ENCODE measurements around the gene DCTPP1.
A peak's percentile ranks its signal among the peaks of the same experiment; 100 is the strongest.

Gene DCTPP1

GRCh38 chr16:30446203-30446595 is 16.4 kb upstream of the DCTPP1 start:
- no peak overlapping the region for H3K9ac ChIP-seq (ENCODE audit: low read length)
- H3K27ac ChIP-seq (ENCODE audit: low read depth, low read length): no peak overlapping the region
- no peaks in the 10 kb centered on the region for H3K27me3 ChIP-seq (ENCODE audit: control insufficient read depth, insufficient read depth, low read length)
- peaks cover 7% of the 10 kb centered on the region; the same call in 1 of the 2 replicates for H3K9me3 ChIP-seq (ENCODE audit: control insufficient read depth, insufficient read depth, low read depth, low read length)
- peak overlapping the region; percentile 68 for H3K4me3 ChIP-seq (ENCODE audit: low read depth, low read length)
- peaks cover 14% of the 10 kb centered on the region for H3K36me3 ChIP-seq (ENCODE audit: control insufficient read depth, insufficient read depth, low read length)
- peaks cover 14% of the 10 kb centered on the region for H3K4me1 ChIP-seq (ENCODE audit: control insufficient read depth, insufficient read depth, low read length)

- H3K9me3 ChIP-seq (ENCODE audit: control insufficient read depth, insufficient read depth, low read depth, low read length): peaks cover 7% of the 10 kb centered on the region; the same call in 1 of the 2 replicates
- H3K27me3 ChIP-seq (ENCODE audit: control insufficient read depth, insufficient read depth, low read length): no peaks in the 10 kb centered on the region
- H3K9ac ChIP-seq (ENCODE audit: low read length): peak within 1 kb of the TSS; percentile 83
- peaks cover 14% of the 10 kb centered on the region for H3K4me1 ChIP-seq (ENCODE audit: control insufficient read depth, insufficient read depth, low read length)
- peak within 1 kb of the TSS; percentile 86 for H3K27ac ChIP-seq (ENCODE audit: low read depth, low read length)
- H3K4me3 ChIP-seq (ENCODE audit: low read depth, low read length): peak within 1 kb of the TSS; percentile 68
- peaks cover 14% of the 10 kb centered on the region for H3K36me3 ChIP-seq (ENCODE audit: control insufficient read depth, insufficient read depth, low read length)
Observed at GRCh38 chr16:30445408-30446202, 15.8 kb upstream of the DCTPP1 start, which contains the start of gene SEPHS2. TSS of gene SEPHS2 (minus strand) at chr16:30445874. CDS start at chr16:30445727, 147 bp downstream.

DNA sequence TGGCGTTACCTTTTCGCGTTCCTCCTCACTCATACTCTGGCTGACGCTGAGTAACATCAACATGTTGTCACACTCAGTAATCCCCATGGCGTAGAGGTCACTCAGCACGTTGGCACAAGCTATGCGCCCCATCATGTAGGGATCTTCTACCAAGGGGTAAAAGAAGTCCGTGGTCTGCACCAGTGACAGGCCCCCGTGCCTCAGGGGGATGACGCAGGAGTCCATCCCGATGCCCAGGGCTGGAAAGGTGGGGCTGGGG is 15.2 kb upstream of the DCTPP1 start:
- Histone ChIP-seq H3K4me3 (ENCODE audit: low read depth, low read length) (peak overlapping the region; percentile 68), H3K9me3 (ENCODE audit: control insufficient read depth, insufficient read depth, low read depth, low read length) (peaks cover 7% of the 10 kb centered on the region; the same call in 1 of the 2 replicates), H3K27ac (ENCODE audit: low read depth, low read length) (peak overlapping the region; percentile 86; the same call in 1 of the 2 replicates), H3K4me1 (ENCODE audit: control insufficient read depth, insufficient read depth, low read length) (peaks cover 14% of the 10 kb centered on the region), H3K9ac (ENCODE audit: low read length) (peak overlapping the region; percentile 83), H3K36me3 (ENCODE audit: control insufficient read depth, insufficient read depth, low read length) (peaks cover 14% of the 10 kb centered on the region), H3K27me3 (ENCODE audit: control insufficient read depth, insufficient read depth, low read length) (no peaks in the 10 kb centered on the region)

GRCh38 chr16:30444231-30445148 is 14.7 kb upstream of the DCTPP1 start:
- no peak overlapping the region; the same call in 1 of the 2 replicates for H3K27ac ChIP-seq (ENCODE audit: low read depth, low read length)
- peaks cover 14% of the 10 kb centered on the region for H3K4me1 ChIP-seq (ENCODE audit: control insufficient read depth, insufficient read depth, low read length)
- H3K36me3 ChIP-seq (ENCODE audit: control insufficient read depth, insufficient read depth, low read length): peaks cover 14% of the 10 kb centered on the region
- peaks cover 7% of the 10 kb centered on the region; the same call in 1 of the 2 replicates for H3K9me3 ChIP-seq (ENCODE audit: control insufficient read depth, insufficient read depth, low read depth, low read length)
- no peaks in the 10 kb centered on the region for H3K27me3 ChIP-seq (ENCODE audit: control insufficient read depth, insufficient read depth, low read length)
- peak overlapping the region; percentile 83 for H3K9ac ChIP-seq (ENCODE audit: low read length)
- H3K4me3 ChIP-seq (ENCODE audit: low read depth, low read length): peak overlapping the region; percentile 68

DNA sequence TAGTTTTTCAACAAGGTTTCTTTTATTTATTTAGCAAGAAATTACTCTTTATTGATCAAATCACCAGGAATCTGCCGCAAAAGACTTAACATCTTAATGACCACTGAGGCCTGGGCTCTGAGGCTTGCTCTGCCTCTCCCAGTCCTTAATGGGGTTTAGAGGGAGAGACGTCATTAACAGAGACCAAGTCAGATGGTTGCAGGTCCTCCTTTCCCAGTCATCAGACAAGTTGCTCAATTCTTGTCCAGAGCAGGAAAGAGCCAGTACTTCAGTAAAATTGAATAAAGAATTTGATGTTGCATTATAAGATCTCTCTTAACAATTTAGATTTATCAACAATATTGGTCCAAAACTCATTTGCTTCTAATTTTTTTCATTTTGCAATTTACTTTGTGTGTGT is 13.8 kb upstream of the DCTPP1 start:
- Histone ChIP-seq H3K9ac (ENCODE audit: low read length) (no peak overlapping the region), H3K4me1 (ENCODE audit: control insufficient read depth, insufficient read depth, low read length) (peaks cover 14% of the 10 kb centered on the region), H3K9me3 (ENCODE audit: control insufficient read depth, insufficient read depth, low read depth, low read length) (peaks cover 7% of the 10 kb centered on the region; the same call in 1 of the 2 replicates), H3K27ac (ENCODE audit: low read depth, low read length) (no peak overlapping the region), H3K27me3 (ENCODE audit: control insufficient read depth, insufficient read depth, low read length) (no peaks in the 10 kb centered on the region), H3K4me3 (ENCODE audit: low read depth, low read length) (no peak overlapping the region), H3K36me3 (ENCODE audit: control insufficient read depth, insufficient read depth, low read length) (peaks cover 14% of the 10 kb centered on the region)

GRCh38 chr16:30439720-30440348 is 10.0 kb upstream of the DCTPP1 start:
- Histone ChIP-seq H3K9ac (ENCODE audit: low read length) (no peak overlapping the region), H3K27ac (ENCODE audit: low read depth, low read length) (no peak overlapping the region), H3K27me3 (ENCODE audit: control insufficient read depth, insufficient read depth, low read length) (no peaks in the 10 kb centered on the region), H3K9me3 (ENCODE audit: control insufficient read depth, insufficient read depth, low read depth, low read length) (peaks cover 5% of the 10 kb centered on the region; the same call in 1 of the 2 replicates), H3K4me3 (ENCODE audit: low read depth, low read length) (no peak overlapping the region), H3K4me1 (ENCODE audit: control insufficient read depth, insufficient read depth, low read length) (peaks cover 7% of the 10 kb centered on the region), H3K36me3 (ENCODE audit: control insufficient read depth, insufficient read depth, low read length) (peaks cover 12% of the 10 kb centered on the region)

GRCh38 chr16:30438835-30439234 is 9.0 kb upstream of the DCTPP1 start:
- Histone ChIP-seq H3K4me1 (ENCODE audit: control insufficient read depth, insufficient read depth, low read length) (peaks cover 3% of the 10 kb centered on the region; the same call in 1 of the 2 replicates), H3K27me3 (ENCODE audit: control insufficient read depth, insufficient read depth, low read length) (no peaks in the 10 kb centered on the region), H3K36me3 (ENCODE audit: control insufficient read depth, insufficient read depth, low read length) (peaks cover 2% of the 10 kb centered on the region; the same call in 1 of the 2 replicates), H3K9me3 (ENCODE audit: control insufficient read depth, insufficient read depth, low read depth, low read length) (no peaks in the 10 kb centered on the region), H3K4me3 (ENCODE audit: low read depth, low read length) (no peak overlapping the region), H3K9ac (ENCODE audit: low read length) (no peak overlapping the region), H3K27ac (ENCODE audit: low read depth, low read length) (no peak overlapping the region)

DNA sequence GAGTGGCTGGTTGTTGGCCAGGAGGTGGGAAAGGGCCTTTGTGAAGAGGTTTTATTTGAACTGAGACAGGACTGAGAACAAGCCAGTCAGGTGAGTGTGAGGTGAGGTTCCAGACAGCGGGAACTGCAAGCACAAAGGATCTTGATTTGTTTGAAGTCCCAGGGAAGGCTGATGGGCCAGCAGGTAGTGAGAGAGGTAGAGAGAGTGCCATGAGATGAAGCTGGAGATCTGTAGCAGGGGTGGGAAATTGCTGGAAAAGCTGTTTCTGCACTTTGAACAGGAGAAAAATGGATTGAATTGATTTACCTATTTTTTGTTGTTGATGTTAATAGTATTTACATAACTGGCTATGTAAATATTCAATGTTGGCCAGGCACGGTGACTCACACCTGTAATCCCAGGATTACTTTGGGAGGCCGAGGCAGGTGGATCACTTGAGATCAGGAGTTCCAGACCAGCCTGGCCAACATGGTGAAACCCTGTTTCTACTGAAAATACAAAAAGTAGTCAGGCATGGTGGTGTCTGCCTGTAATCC is 7.7 kb upstream of the DCTPP1 start:
- Histone ChIP-seq H3K27ac (ENCODE audit: low read depth, low read length) (no peak overlapping the region), H3K9ac (ENCODE audit: low read length) (no peak overlapping the region), H3K4me1 (ENCODE audit: control insufficient read depth, insufficient read depth, low read length) (no peaks in the 10 kb centered on the region), H3K36me3 (ENCODE audit: control insufficient read depth, insufficient read depth, low read length) (no peaks in the 10 kb centered on the region), H3K9me3 (ENCODE audit: control insufficient read depth, insufficient read depth, low read depth, low read length) (no peaks in the 10 kb centered on the region), H3K4me3 (ENCODE audit: low read depth, low read length) (no peak overlapping the region), H3K27me3 (ENCODE audit: control insufficient read depth, insufficient read depth, low read length) (no peaks in the 10 kb centered on the region)

- Histone ChIP-seq H3K9me3 (ENCODE audit: control insufficient read depth, insufficient read depth, low read depth, low read length) (no peaks in the 10 kb centered on the region), H3K4me1 (ENCODE audit: control insufficient read depth, insufficient read depth, low read length) (peaks cover 5% of the 10 kb centered on the region), H3K27ac (ENCODE audit: low read depth, low read length) (no peak overlapping the region), H3K4me3 (ENCODE audit: low read depth, low read length) (no peak overlapping the region), H3K9ac (ENCODE audit: low read length) (no peak overlapping the region), H3K36me3 (ENCODE audit: control insufficient read depth, insufficient read depth, low read length) (no peaks in the 10 kb centered on the region), H3K27me3 (ENCODE audit: control insufficient read depth, insufficient read depth, low read length) (no peaks in the 10 kb centered on the region)
Observed at GRCh38 chr16:30434852-30435251, 5.0 kb upstream of the DCTPP1 start.

GRCh38 chr16:30430428-30430970 is 669 bp upstream of the DCTPP1 start:
- H3K27ac ChIP-seq (ENCODE audit: low read depth, low read length): no peak overlapping the region
- peak overlapping the region; percentile 31 for H3K4me3 ChIP-seq (ENCODE audit: low read depth, low read length)
- H3K9ac ChIP-seq (ENCODE audit: low read length): no peak overlapping the region
- H3K4me1 ChIP-seq (ENCODE audit: control insufficient read depth, insufficient read depth, low read length): peaks cover 10% of the 10 kb centered on the region
- no peaks in the 10 kb centered on the region for H3K9me3 ChIP-seq (ENCODE audit: control insufficient read depth, insufficient read depth, low read depth, low read length)
- H3K27me3 ChIP-seq (ENCODE audit: control insufficient read depth, insufficient read depth, low read length): no peaks in the 10 kb centered on the region
- H3K36me3 ChIP-seq (ENCODE audit: control insufficient read depth, insufficient read depth, low read length): peaks cover 15% of the 10 kb centered on the region
